Endothelial cell of umbilical vein (primary cell): Measurements from ENCODE around the gene TMEM40. TPM values are rescaled to one million over a fixed set of nuclear protein-coding genes. Genes with fewer than 3 reads are reported as not detected.

Experiments
- BruUV-seq: library from RNA; stranded (reverse); fragments of 400-500 nt; replicated peaks from 2 replicates; lab custom pipeline; 2021; lab: Mats Ljungman, UMichigan
- CTCF ChIA-PET: fragments of 300-600, 350-600 bp; sonication (Branson Sonifier 250); formaldehyde crosslinking; loops from one replicate; lab custom pipeline; 2021; ENCODE audit warnings: antibody characterized with exemption, inconsistent platforms; lab: Charles Lee
- POLR2A ChIA-PET: fragments of 300-600, 350-600 bp; sonication (Branson Sonifier 250); formaldehyde crosslinking; loops from one replicate; lab custom pipeline; 2021; ENCODE audit warnings: antibody characterized with exemption, inconsistent platforms; lab: Charles Lee
- DNase-seq: peaks from one replicate; pipeline ENCODE4 v3.0.0-alpha.2; 2011; ENCODE audit warnings: low read depth, low spot score
- FAIRE-seq: peaks from 2 replicates; lab custom pipeline; 2011; peaks lifted over from hg19 to GRCh38; lab: Jason Lieb, UNC
- H2AFZ ChIP-seq: 2 replicates; pipeline ENCODE4 v1.6.0; 2012; ENCODE audit warnings: low read depth, low read length, control low read depth, inconsistent platforms
- H3K27ac ChIP-seq: 2 replicates; pipeline ENCODE4 v1.5.1; 2011; ENCODE audit warnings: low read depth, mild to moderate bottlenecking, control low read depth, low read length, moderate library complexity; ENCODE audit not compliant: insufficient read depth
- H3K27me3 ChIP-seq, 2 experiments: 2 replicates each; pipeline versions ENCODE4 v1.6.0 to v1.6.1; 2011; ENCODE audit warnings: low read length in 2 of 2, mixed read lengths in 1 of 2; ENCODE audit not compliant: control insufficient read depth in 2 of 2, insufficient read depth in 2 of 2
- H3K36me3 ChIP-seq, 2 experiments: 2 replicates in 1 of 2; 3 replicates in 1 of 2; pipeline ENCODE4 v1.5.1; 2011; ENCODE audit warnings: low read length in 2 of 2, mild to moderate bottlenecking in 1 of 2, moderate library complexity in 1 of 2; ENCODE audit not compliant: control insufficient read depth in 2 of 2, insufficient read depth in 2 of 2; ENCODE audit errors: extremely low read depth in 1 of 2
- H3K4me1 ChIP-seq: 3 replicates; pipeline ENCODE4 v1.5.1; 2011; ENCODE audit warnings: mild to moderate bottlenecking, low read length; ENCODE audit not compliant: control insufficient read depth, insufficient read depth; ENCODE audit errors: extremely low read depth
- H3K4me2 ChIP-seq: 2 replicates; pipeline ENCODE4 v1.6.1; 2011; ENCODE audit warnings: low read length, control low read depth, mixed read lengths; ENCODE audit not compliant: insufficient read depth
- H3K4me3 ChIP-seq, 3 experiments: fragments of 200-600 bp in 1 of 3; sonication (generic), shearing (Covaris generic) in 1 of 3; replicated peaks in 1 of 3; 2 replicates each; pipeline ENCODE4 v1.5.1; 2011 to 2016; ENCODE audit warnings: control low read depth in 3 of 3, low read length in 3 of 3, mild to moderate bottlenecking in 2 of 3, inconsistent platforms in 1 of 3, low read depth in 1 of 3, moderate library complexity in 1 of 3; ENCODE audit not compliant: insufficient read depth in 1 of 3
- H3K79me2 ChIP-seq: 2 replicates; pipeline ENCODE4 v1.6.0; 2012; ENCODE audit warnings: low read length, inconsistent platforms; ENCODE audit not compliant: control insufficient read depth, insufficient read depth
- H3K9ac ChIP-seq: replicated peaks from 2 replicates; pipeline ENCODE3; 2011; ENCODE audit warnings: low read length, control low read depth; ENCODE audit not compliant: insufficient read depth; ENCODE audit errors: extremely low read depth
- H3K9me1 ChIP-seq: replicated peaks from 3 replicates; pipeline ENCODE4 v1.6.0; 2011; ENCODE audit warnings: mild to moderate bottlenecking, low read length; ENCODE audit not compliant: control insufficient read depth, insufficient read depth; ENCODE audit errors: extremely low read depth
- H3K9me3 ChIP-seq: replicated peaks from 2 replicates; pipeline ENCODE4 v1.5.1; 2012; ENCODE audit warnings: low read length, inconsistent platforms; ENCODE audit not compliant: control insufficient read depth, insufficient read depth
- H4K20me1 ChIP-seq: replicated peaks from 2 replicates; pipeline ENCODE3; 2011; ENCODE audit warnings: mild to moderate bottlenecking, low read length; ENCODE audit not compliant: control insufficient read depth, insufficient read depth; ENCODE audit errors: extremely low read depth
- CTCF ChIP-seq, 2 donors: IDR thresholded peaks; 1 replicate in 1 of 2; 2 replicates in 1 of 2; pipeline ENCODE4 v1.5.1; 2011; ENCODE audit warnings: low read length in 2 of 2, mild to moderate bottlenecking in 2 of 2, moderate library complexity in 2 of 2, control low read depth in 1 of 2, inconsistent platforms in 1 of 2, low read depth in 1 of 2; ENCODE audit not compliant: insufficient read depth in 1 of 2; ENCODE audit errors: extremely low read depth in 1 of 2
- EZH2 ChIP-seq: IDR thresholded peaks from 2 replicates; pipeline ENCODE4 v1.6.1; 2012; ENCODE audit warnings: borderline replicate concordance, low read depth, mild to moderate bottlenecking, moderate library complexity, low read length, inconsistent platforms; ENCODE audit not compliant: severe bottlenecking
- FOS ChIP-seq: IDR thresholded peaks from 2 replicates; pipeline ENCODE4 v1.6.1; 2011; ENCODE audit warnings: mild to moderate bottlenecking, low read length, moderate library complexity, borderline replicate concordance; ENCODE audit not compliant: insufficient read depth
- GATA2 ChIP-seq: IDR thresholded peaks from 2 replicates; pipeline ENCODE4 v1.7.0; 2011; ENCODE audit warnings: low read depth, mild to moderate bottlenecking, moderate library complexity, mixed read lengths, low read length; ENCODE audit not compliant: insufficient read length, insufficient read depth
- JUN ChIP-seq: IDR thresholded peaks from 2 replicates; pipeline ENCODE4 v1.6.1; 2011; ENCODE audit warnings: borderline replicate concordance, low read depth; ENCODE audit not compliant: insufficient read length, insufficient read depth
- MAX ChIP-seq: IDR thresholded peaks from 2 replicates; pipeline ENCODE4 v1.6.1; 2011; ENCODE audit not compliant: insufficient read depth, insufficient read length
- MYC ChIP-seq: IDR thresholded peaks from one replicate; pipeline ENCODE4 v1.6.1; 2011; ENCODE audit warnings: mild to moderate bottlenecking, low read depth, low read length
- POLR2A ChIP-seq: IDR thresholded peaks from 2 replicates; pipeline ENCODE4 v1.6.1; 2012; ENCODE audit warnings: low read depth, mild to moderate bottlenecking, control low read depth, low read length
- POLR2AphosphoS5 ChIP-seq: IDR thresholded peaks from 2 replicates; pipeline ENCODE4 v1.6.1; 2012; ENCODE audit warnings: low read depth, mild to moderate bottlenecking, control low read depth, low read length, moderate library complexity; ENCODE audit not compliant: insufficient read depth
- dilution Hi-C: fragments of 300-500 bp; cut with MboI; formaldehyde crosslinking; loops from one replicate; pipeline ENCODE4 v1.15.0; 2019; ENCODE audit warnings: low sequenced_read_pairs; ENCODE audit not compliant: extremely low pct_ligation_motif_present
- intact Hi-C: fragments of 100-400 bp; cut with micrococcal nuclease; formaldehyde crosslinking; loops from one replicate; pipeline ENCODE4 v1.10.0; 2022
- polyA plus RNA-seq, 4 experiments: library from polyadenylated mRNA; depleted of rRNA in 3 of 4; stranded (reverse) in 3 of 4; unstranded in 1 of 4; fragments of >200 nt; gene quantifications; 2 replicates each; pipeline versions ENCODE4 v1.2.1 to v1.2.3, GENCODE V29; 2011 to 2012; ENCODE audit warnings: missing spikeins in 1 of 4
- total RNA-seq: library from RNA; stranded (reverse); gene quantifications from 2 replicates; pipeline ENCODE4 v1.2.3, GENCODE V29; 2021

TMEM40 gene
- total and polyA plus RNA-seq, 2 donors (not counting 3 experiments of a cell fraction or from before 2014, with no cell fraction given) = not detected

- Histone ChIP-seq H2AFZ (no peak overlapping the region), H4K20me1 (no peaks in the 10 kb centered on the region), H3K4me3 (no peak overlapping the region), H3K4me2 (no peak overlapping the region), H3K4me1 (no peaks in the 10 kb centered on the region), H3K36me3 (no peaks in the 10 kb centered on the region), H3K9me1 (no peaks in the 10 kb centered on the region), H3K27me3 (no peaks in the 10 kb centered on the region), H3K27ac (no peak overlapping the region), H3K9me3 (no peaks in the 10 kb centered on the region), H3K79me2 (no peaks in the 10 kb centered on the region), H3K9ac (no peak overlapping the region)
- ChIA-PET POLR2A (no interaction called here), CTCF (no interaction called here)
- intact Hi-C loops = no loop called here
- BruUV-seq = no TSS peak
- no peak for TF ChIP-seq POLR2A
- no peak for TF ChIP-seq MAX
- no peak for TF ChIP-seq EZH2
- no peak for TF ChIP-seq GATA2
- FAIRE-seq (no peak), DNase-seq (no peak)
- dilution Hi-C loops = no loop called here
Measured at GRCh38 chr3:12689997-12690711, 68.9 kb downstream of the TMEM40 start.

- no peak for FAIRE-seq
Measured at GRCh38 chr3:12687948-12688347, 71.1 kb downstream of the TMEM40 start.

More at GRCh38 chr3:12687948-12688347, 71.1 kb downstream of the TMEM40 start:
- no peaks in the 10 kb centered on the region for H3K9me3 ChIP-seq
- no peak overlapping the region for H3K4me2 ChIP-seq
- dilution Hi-C loops (no loop called here), intact Hi-C loops (no loop called here)
- ChIA-PET CTCF (no interaction called here), POLR2A (no interaction called here)
- no peak overlapping the region for H3K9ac ChIP-seq
- DNase-seq = no peak
- no peaks in the 10 kb centered on the region for H3K36me3 ChIP-seq
- H4K20me1 ChIP-seq = no peaks in the 10 kb centered on the region
- H3K4me1 ChIP-seq = no peaks in the 10 kb centered on the region
- H3K9me1 ChIP-seq = no peaks in the 10 kb centered on the region
- H3K27me3 ChIP-seq = no peaks in the 10 kb centered on the region
- no peak for TF ChIP-seq POLR2A
- TF ChIP-seq MAX = no peak
- TF ChIP-seq CTCF (IDR thresholded peaks at IDR 0.05; ENCODE audit: extremely low read depth in 1 of 2, insufficient read depth in 1 of 2, low read depth in 1 of 2, low read length in 2 of 2) = no peak
- no peak for TF ChIP-seq GATA2
- no peak for TF ChIP-seq JUN
- no peak for TF ChIP-seq FOS
- no peak for TF ChIP-seq EZH2
- no peak for TF ChIP-seq POLR2AphosphoS5
- no peak for TF ChIP-seq MYC
- H3K4me3 ChIP-seq = no peak overlapping the region
- H3K27ac ChIP-seq = no peak overlapping the region
- H2AFZ ChIP-seq = no peak overlapping the region
- no peaks in the 10 kb centered on the region for H3K79me2 ChIP-seq
- no TSS peak for BruUV-seq
